Non-pigmented ciliary epithelial cell (primary cell): ENCODE measurements around the gene TNFAIP8L3.
A peak's percentile ranks its signal among the peaks of the same experiment; 100 is the strongest.

Experiments used
- DNase-seq: peaks from one replicate; pipeline ENCODE4 v3.0.0-alpha.2; 2010; ENCODE audit warnings: low read depth

Gene TNFAIP8L3

GRCh38 chr15:51089699-51090453 is 4.8 kb downstream of the TNFAIP8L3 start:
- no peak for DNase-seq

GRCh38 chr15:51089041-51089440 is 5.7 kb downstream of the TNFAIP8L3 start:
- DNase-seq = no peak

- DNase-seq = no peak
Measured at GRCh38 chr15:51088585-51088984, 6.1 kb downstream of the TNFAIP8L3 start.

- DNase-seq = no peak
Measured at GRCh38 chr15:51087513-51087912, 7.2 kb downstream of the TNFAIP8L3 start.

- no peak for DNase-seq
Measured at GRCh38 chr15:51086409-51086808, 8.3 kb downstream of the TNFAIP8L3 start.

- DNase-seq = no peak
Measured at GRCh38 chr15:51085764-51086163, 8.9 kb downstream of the TNFAIP8L3 start.

- DNase-seq = no peak
Measured at GRCh38 chr15:51083641-51084166, 11.0 kb downstream of the TNFAIP8L3 start.

- no peak for DNase-seq
Measured at GRCh38 chr15:51082246-51082645, 12.5 kb downstream of the TNFAIP8L3 start.

GRCh38 chr15:51080286-51080685 is 14.4 kb downstream of the TNFAIP8L3 start:
- DNase-seq = no peak

- no peak for DNase-seq
Measured at GRCh38 chr15:51079226-51079625, 15.5 kb downstream of the TNFAIP8L3 start.

GRCh38 chr15:51077221-51078153 is 17.2 kb downstream of the TNFAIP8L3 start:
- peak; percentile 40 for DNase-seq

GRCh38 chr15:51076524-51077220 is 18.0 kb downstream of the TNFAIP8L3 start:
- no peak for DNase-seq

GRCh38 chr15:51075826-51076523 is 18.7 kb downstream of the TNFAIP8L3 start:
- no peak for DNase-seq

GRCh38 chr15:51075364-51075763 is 19.3 kb downstream of the TNFAIP8L3 start:
- DNase-seq = no peak

- no peak for DNase-seq
Measured at GRCh38 chr15:51074926-51075325, 19.8 kb downstream of the TNFAIP8L3 start.

GRCh38 chr15:51071578-51071977 is 23.1 kb downstream of the TNFAIP8L3 start:
- DNase-seq = no peak

GRCh38 chr15:51069983-51070382 is 24.7 kb downstream of the TNFAIP8L3 start:
- DNase-seq = no peak

GRCh38 chr15:51067510-51067909 is 27.2 kb downstream of the TNFAIP8L3 start:
- no peak for DNase-seq

- no peak for DNase-seq
Measured at GRCh38 chr15:51065781-51066180, 28.9 kb downstream of the TNFAIP8L3 start.

GRCh38 chr15:51065261-51065660 is 29.4 kb downstream of the TNFAIP8L3 start:
- DNase-seq = no peak

- no peak for DNase-seq
Measured at GRCh38 chr15:51062736-51063135, 32.0 kb downstream of the TNFAIP8L3 start.
